PFSK-1 (cell line): ENCODE data around the gene PLG.

Experiments used
- SIN3A ChIP-seq: IDR thresholded peaks from 2 replicates; pipeline ENCODE4 v1.6.1; 2012; ENCODE audit warnings: mild to moderate bottlenecking, low read length, moderate library complexity, borderline replicate concordance; ENCODE audit not compliant: insufficient read depth
- TAF1 ChIP-seq: IDR thresholded peaks from 2 replicates; pipeline ENCODE4 v1.6.1; 2012; ENCODE audit warnings: low read length, control low read depth, borderline replicate concordance; ENCODE audit not compliant: insufficient read depth

GRCh38 chr6:160735523-160735922, 33.5 kb downstream of the PLG start:
- TF ChIP-seq SIN3A (no peak), TAF1 (no peak)
